GM18873 (cell line): Measurements from ENCODE around the gene TMEM63B.
A peak's percentile ranks its signal among the peaks of the same experiment; 100 is the strongest.
"Not testable (repeated sequence)": the region's sequence is repeated elsewhere in the genome, so short reads cannot be mapped to it uniquely, and the experiment has no call there.

Source experiments
- ATAC-seq: cut with Tn5 transposase; IDR thresholded peaks from one replicate; pipeline ENCODE4 v1.9.1; 2021; ENCODE audit warnings: mild to moderate bottlenecking, moderate library complexity, moderate number of reproducible peaks; ENCODE audit not compliant: unreplicated experiment, low FRiP score

TMEM63B gene

GRCh38 chr6:44138717-44139350 is 11.5 kb downstream of the TMEM63B start:
- no peak for ATAC-seq

DNA sequence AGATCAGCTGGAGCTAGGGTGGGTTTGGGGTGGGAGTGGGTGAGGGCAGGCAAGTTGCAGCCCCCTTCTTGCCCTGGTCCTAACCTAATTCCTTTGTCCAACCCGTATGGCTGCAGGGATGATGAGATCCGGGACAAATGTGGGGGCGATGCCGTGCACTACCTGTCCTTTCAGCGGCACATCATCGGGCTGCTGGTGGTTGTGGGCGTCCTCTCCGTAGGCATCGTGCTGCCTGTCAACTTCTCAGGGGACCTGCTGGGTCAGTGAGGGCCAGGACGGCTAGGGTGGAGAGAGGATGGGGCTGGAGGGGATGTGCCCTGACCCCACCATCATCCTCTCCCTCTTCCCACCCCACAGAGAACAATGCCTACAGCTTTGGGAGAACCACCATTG is 12.0 kb downstream of the TMEM63B start:
- ATAC-seq = no peak

DNA sequence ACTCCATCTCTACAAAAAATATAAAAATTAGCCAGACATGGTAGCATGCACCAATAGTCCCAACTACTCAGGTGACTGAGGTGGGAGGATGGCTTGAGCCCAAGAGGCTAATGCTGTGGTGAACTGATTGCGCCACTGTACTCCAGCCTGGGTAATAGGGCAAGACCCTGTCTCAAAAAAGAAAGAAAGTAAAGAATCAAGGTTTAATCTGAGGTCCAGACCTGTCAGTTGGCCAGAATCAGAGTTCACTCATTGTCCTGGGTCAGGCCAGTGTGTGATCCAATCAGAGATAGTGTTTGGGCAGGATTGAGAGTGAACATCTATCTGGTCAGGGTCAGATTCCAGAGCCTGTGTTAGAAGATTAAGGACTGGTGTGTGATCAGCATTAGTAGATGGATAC is 15.5 kb downstream of the TMEM63B start:
- no peak for ATAC-seq

GRCh38 chr6:44143731-44144130 is 16.4 kb downstream of the TMEM63B start:
- ATAC-seq = no peak

DNA sequence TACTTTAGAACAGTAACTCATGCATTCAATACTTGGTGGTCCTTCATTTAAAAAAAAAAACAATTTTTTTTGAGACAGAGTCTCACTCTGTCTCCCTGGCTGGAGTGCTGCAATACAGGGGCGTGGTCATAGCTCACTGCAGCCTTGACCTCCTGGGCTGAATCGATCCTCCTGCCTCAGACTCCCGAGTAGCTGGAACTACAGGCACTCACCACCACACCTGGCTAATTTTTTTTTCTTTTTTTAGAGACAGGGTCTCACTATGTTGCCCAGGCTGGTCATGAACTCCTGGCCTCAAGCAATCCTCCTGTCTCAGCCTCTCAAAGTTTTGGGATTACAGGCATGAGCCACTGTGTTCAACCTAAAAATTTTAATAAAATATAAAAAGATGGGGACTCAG is 17.2 kb downstream of the TMEM63B start:
- ATAC-seq = not testable (repeated sequence)

- ATAC-seq = no peak
Measured at GRCh38 chr6:44145839-44146238, 18.5 kb downstream of the TMEM63B start.

DNA sequence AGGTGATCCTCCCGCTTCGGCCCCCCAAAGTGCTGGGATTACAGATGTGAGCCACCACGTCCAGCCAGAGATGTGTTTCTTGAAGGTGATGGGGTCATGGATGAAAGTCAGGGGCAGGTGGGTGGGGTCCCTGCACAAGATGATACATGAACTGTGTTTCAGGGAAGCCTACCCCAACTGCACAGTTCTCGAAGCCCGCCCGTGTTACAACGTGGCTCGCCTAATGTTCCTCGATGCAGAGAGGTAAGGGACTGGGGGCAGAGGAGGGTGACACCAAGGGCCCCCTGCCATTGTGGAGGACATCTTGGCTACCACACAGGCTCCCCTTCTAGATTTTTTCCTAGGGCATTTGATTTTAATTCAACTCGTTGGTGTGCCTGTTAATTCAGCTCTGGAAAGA is 19.3 kb downstream of the TMEM63B start:
- ATAC-seq = no peak

DNA sequence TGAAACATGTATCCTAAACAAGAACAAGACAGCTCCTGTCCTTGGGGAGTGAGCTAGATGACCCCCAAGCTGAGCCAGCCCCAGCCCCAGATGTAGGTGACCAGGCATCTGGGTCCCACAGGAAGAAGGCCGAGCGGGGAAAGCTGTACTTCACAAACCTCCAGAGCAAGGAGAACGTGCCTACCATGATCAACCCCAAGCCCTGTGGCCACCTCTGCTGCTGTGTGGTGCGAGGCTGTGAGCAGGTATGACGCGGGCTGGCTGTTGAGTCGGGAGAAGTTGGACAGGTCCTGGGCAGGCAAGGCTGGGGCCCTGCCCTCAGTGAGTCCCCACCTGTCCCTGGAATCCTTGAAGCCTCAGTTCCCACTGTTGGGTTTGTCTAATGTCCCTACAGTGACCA is 19.9 kb downstream of the TMEM63B start:
- no peak for ATAC-seq

DNA sequence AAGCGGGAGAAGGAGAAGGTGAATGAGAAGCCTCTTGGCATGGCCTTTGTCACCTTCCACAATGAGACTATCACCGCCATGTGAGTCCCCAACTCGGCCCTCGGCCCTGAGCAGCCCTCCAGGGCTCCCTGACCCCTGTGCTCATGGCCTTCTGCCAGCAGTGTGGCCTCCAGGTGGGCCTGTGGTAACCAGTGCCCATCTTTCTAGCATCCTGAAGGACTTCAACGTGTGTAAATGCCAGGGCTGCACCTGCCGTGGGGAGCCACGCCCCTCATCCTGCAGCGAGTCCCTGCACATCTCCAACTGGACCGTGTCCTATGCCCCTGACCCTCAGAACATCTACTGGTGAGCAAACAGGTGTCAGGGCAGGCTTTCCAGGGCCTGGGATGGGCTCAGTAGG is 21.0 kb downstream of the TMEM63B start:
- no peak for ATAC-seq

- no peak for ATAC-seq
Measured at GRCh38 chr6:44149369-44150012, 22.1 kb downstream of the TMEM63B start.

DNA sequence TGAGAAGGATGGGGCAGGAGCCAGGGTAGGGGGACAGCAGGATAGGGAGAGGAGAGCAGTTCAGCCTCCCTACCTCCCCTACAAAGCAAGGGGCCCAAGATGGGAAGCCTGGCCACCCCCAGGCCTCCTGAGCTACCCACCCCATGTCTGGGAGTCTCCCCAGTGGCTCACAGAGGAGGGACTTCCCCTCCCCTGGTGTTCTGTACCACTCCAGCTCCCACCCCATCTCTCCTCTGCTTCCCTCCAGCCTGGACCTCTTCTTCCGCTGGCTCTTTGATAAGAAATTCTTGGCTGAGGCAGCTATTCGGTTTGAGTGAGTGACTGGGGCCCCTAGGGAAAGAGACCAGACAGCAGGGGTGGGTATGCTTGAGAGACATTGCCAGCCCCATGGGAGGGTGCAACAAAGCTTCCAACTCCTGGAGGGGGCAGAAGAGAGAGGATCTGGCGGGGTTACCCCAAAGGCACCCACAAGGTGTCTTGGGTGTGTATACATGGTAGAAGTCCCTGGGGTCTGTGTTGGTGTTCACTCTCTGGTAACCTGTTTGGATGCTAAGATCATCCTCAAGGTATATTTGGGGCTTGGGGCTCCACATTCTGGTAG is 23.1 kb downstream of the TMEM63B start:
- no peak for ATAC-seq

- peak; percentile 54 for ATAC-seq
Measured at GRCh38 chr6:44151348-44152108, 24.2 kb downstream of the TMEM63B start.

DNA sequence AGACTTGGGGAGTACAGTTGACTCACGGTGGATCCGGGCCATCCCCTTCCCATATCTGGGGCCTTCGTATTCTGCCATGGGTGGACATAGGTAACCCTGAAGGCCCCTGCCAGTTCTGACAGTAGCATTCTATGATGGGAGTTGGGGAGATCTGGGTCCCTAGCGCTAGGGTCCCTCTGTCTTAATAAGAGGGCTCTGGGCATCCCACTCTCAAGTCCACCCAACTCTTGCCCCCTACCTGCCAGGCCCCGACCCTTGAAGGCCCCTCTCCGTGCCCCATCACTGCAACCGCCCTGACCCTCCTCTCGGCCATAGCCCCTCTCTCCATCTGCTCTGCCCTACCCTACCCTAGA is 24.7 kb downstream of the TMEM63B start:
- no peak for ATAC-seq

DNA sequence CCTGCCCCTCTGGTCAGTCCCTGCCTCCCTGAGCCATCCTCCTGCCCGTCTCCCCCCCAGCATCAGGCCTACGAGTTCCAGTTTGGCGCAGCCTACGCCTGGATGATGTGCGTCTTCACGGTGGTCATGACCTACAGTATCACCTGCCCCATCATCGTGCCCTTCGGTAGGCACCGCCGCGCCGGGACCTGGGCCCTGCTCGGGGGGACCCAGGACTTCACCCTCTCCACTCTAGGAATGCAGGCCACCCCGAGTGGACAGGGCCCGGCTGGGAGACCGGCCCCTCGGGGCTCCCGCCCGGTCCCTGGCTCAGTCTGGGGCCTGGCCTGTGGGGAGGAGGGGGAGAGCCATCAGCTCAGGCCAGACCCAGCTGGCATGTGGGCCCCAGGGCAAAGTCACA is 25.2 kb downstream of the TMEM63B start:
- no peak for ATAC-seq

GRCh38 chr6:44154067-44154466 is 26.7 kb downstream of the TMEM63B start:
- ATAC-seq = no peak

GRCh38 chr6:44156494-44157151 is 29.3 kb downstream of the TMEM63B start:
- no peak for ATAC-seq

- no peak for ATAC-seq
Measured at GRCh38 chr6:44157152-44157521, 29.8 kb downstream of the TMEM63B start.

- no peak for ATAC-seq
Measured at GRCh38 chr6:44158770-44159228, 31.4 kb downstream of the TMEM63B start, which contains the start of gene CAPN11. Gene CAPN11 (plus strand): TSS chr6:44158820. CDS start chr6:44158849, 29 bp downstream.

DNA sequence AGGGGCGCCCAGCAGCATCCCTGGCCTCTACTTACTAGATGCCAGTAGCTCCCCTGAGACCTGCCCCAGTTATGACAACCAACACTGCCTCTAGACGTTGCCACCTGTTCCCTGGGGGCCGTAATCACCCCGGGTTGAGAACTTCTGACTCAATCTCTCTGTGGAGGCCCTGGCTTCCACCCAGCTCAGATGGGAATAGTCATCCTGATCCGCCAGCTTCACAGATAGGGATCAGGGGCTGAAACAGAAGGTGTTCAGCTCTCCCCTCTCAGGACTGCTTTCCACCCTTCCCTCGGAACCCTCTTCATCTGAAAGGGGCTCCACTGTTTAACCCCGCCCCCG is 34.6 kb downstream of the TMEM63B start:
- no peak for ATAC-seq

GRCh38 chr6:44162876-44163625 is 35.7 kb downstream of the TMEM63B start:
- ATAC-seq = no peak
